Measurements from ENCODE around the gene HELZ2.

DNA sequence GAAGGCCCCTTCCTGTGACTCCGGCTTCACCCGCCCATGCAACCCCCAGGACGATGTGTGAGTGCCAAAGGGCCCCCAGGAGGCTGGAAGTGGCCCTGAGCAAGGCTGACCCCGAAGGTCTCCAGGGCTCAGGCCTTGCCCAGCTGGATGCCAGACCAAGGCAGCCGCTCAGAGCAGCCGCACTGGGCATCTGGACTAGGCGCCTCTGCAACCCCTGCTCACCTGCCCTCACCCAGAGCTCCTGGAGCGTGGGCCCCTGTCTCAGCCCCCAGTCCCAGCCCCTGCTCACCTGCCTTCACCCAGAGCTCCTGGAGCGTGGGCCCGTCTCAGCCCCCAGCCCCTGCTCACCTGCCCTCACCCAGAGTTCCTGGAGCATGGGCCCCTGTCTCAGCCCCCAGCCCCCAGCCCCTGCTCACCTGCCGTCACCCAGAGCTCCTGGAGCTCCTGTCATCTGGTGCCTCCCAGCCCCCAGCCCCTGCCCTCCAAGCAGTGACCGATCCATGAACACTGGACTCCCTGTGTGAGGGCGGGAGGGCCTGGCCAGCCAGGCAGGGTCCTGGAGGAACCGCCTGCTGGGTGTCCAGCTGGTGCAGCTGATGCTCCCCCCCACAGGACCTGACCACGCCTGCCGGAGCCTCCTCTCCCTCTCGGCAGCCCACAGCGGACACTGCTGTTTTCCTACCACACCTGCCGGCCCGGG is 27.6 kb downstream of the HELZ2 start:
- TF ChIP-seq, protein P1, sequence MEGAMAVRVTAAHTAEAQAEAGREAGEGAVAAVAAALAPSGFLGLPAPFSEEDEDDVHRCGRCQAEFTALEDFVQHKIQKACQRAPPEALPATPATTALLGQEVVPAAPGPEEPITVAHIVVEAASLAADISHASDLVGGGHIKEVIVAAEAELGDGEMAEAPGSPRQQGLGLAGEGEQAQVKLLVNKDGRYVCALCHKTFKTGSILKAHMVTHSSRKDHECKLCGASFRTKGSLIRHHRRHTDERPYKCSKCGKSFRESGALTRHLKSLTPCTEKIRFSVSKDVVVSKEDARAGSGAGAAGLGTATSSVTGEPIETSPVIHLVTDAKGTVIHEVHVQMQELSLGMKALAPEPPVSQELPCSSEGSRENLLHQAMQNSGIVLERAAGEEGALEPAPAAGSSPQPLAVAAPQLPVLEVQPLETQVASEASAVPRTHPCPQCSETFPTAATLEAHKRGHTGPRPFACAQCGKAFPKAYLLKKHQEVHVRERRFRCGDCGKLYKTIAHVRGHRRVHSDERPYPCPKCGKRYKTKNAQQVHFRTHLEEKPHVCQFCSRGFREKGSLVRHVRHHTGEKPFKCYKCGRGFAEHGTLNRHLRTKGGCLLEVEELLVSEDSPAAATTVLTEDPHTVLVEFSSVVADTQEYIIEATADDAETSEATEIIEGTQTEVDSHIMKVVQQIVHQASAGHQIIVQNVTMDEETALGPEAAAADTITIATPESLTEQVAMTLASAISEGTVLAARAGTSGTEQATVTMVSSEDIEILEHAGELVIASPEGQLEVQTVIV (IDR thresholded peaks at IDR 0.05; ENCODE audit: borderline replicate concordance, partially characterized antibody): no peak
- TF ChIP-seq SMC3 (IDR thresholded peaks at IDR 0.05; ENCODE audit: borderline replicate concordance, low read length) (no peak), EZH2 (IDR thresholded peaks at IDR 0.05; ENCODE audit: borderline replicate concordance, control insufficient read depth, low read depth, low read length) (no peak), CTCF (IDR thresholded peaks at IDR 0.05 in 2 of 3, conservative IDR thresholded peaks at IDR 0.05 in 1 of 3; ENCODE audit: control insufficient read depth in 2 of 3, extremely low read depth in 1 of 3, insufficient read depth in 1 of 3, low read depth in 3 of 3, low read length in 3 of 3) (no peak), NRF1 (conservative IDR thresholded peaks at IDR 0.05; ENCODE audit: low read depth, low read length) (no peak)

All from GM12878 (cell line).